Nephron (organoid): ENCODE measurements around the gene MUC5AC.

Experiments used
- H3K27ac Mint-ChIP-seq, 3 experiments: 2 replicates each; pipeline ENCODE4 v1.8.0; 2020; ENCODE audit warnings: mixed read lengths in 3 of 3, mild to moderate bottlenecking in 2 of 3, moderate library complexity in 1 of 3
- H3K27me3 Mint-ChIP-seq: 2 replicates; pipeline ENCODE4 v1.8.0; 2021; ENCODE audit warnings: low read depth, mild to moderate bottlenecking, moderate library complexity, mixed read lengths
- H3K36me3 Mint-ChIP-seq: 2 replicates; pipeline ENCODE4 v1.8.0; 2020; ENCODE audit warnings: low read depth, mixed read lengths
- H3K4me1 Mint-ChIP-seq: 2 replicates; pipeline ENCODE4 v1.8.0; 2020; ENCODE audit warnings: mixed read lengths
- H3K4me3 Mint-ChIP-seq, 3 experiments: 2 replicates each; pipeline ENCODE4 v1.8.0; 2020; ENCODE audit warnings: mild to moderate bottlenecking in 3 of 3, mixed read lengths in 3 of 3, moderate library complexity in 2 of 3
- H3K9me3 Mint-ChIP-seq: 2 replicates; pipeline ENCODE4 v1.8.0; 2020; ENCODE audit warnings: mixed read lengths
- TF ChIP-seq, protein P1 (sequence below), 3 experiments: fragments of 200-600 bp; sonication (generic); IDR thresholded peaks; one replicate each; pipeline ENCODE4 v1.5.0; 2021; ENCODE audit warnings: antibody characterized with exemption in 3 of 3; ENCODE audit not compliant: unreplicated experiment in 3 of 3

Gene MUC5AC

DNA sequence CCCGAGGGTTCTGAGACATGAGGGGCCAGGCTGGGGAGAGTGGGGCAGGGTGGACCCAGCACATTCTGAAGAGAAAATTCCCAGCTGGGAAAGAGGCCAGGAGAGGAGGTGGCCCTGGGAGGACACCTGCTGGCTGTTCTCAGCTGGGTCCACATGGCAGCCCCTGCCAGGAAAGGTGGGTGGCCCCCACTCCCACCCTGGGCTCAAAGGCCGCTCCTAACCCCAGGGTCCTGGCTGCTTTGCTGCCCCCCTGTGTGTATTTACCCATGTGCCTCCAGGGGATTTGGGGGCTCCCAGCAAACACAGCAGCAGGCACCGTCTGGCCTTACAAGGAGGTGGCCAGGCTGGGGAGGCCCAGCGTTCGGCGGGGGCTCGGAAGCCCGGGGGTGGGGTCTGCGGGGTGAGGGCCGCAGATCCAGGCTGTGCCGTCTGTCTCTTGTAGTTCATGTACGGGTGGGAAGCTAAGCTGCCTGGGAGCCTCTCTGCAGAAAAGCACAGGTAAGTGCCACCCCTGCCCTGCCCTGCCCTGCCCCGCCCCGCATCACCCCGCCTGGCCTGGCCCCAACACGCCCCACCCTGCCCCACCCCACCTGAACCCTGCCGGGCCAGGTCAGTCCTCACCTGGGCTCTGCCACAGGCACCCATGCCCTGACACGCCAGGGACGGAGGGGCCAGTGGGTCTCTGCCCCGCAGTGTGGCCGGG, 75.7 kb downstream of the MUC5AC start:
- no peaks in the 10 kb centered on the region for H3K4me1 Mint-ChIP-seq
- H3K27ac Mint-ChIP-seq: no peak overlapping the region
- H3K27me3 Mint-ChIP-seq: peaks cover 11% of the 10 kb centered on the region
- no peak overlapping the region for H3K4me3 Mint-ChIP-seq
- no peaks in the 10 kb centered on the region for H3K9me3 Mint-ChIP-seq
- TF ChIP-seq, protein P1, sequence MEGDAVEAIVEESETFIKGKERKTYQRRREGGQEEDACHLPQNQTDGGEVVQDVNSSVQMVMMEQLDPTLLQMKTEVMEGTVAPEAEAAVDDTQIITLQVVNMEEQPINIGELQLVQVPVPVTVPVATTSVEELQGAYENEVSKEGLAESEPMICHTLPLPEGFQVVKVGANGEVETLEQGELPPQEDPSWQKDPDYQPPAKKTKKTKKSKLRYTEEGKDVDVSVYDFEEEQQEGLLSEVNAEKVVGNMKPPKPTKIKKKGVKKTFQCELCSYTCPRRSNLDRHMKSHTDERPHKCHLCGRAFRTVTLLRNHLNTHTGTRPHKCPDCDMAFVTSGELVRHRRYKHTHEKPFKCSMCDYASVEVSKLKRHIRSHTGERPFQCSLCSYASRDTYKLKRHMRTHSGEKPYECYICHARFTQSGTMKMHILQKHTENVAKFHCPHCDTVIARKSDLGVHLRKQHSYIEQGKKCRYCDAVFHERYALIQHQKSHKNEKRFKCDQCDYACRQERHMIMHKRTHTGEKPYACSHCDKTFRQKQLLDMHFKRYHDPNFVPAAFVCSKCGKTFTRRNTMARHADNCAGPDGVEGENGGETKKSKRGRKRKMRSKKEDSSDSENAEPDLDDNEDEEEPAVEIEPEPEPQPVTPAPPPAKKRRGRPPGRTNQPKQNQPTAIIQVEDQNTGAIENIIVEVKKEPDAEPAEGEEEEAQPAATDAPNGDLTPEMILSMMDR (IDR thresholded peaks at IDR 0.05; ENCODE audit: unreplicated experiment in 3 of 3): no peak
- no peaks in the 10 kb centered on the region for H3K36me3 Mint-ChIP-seq

DNA sequence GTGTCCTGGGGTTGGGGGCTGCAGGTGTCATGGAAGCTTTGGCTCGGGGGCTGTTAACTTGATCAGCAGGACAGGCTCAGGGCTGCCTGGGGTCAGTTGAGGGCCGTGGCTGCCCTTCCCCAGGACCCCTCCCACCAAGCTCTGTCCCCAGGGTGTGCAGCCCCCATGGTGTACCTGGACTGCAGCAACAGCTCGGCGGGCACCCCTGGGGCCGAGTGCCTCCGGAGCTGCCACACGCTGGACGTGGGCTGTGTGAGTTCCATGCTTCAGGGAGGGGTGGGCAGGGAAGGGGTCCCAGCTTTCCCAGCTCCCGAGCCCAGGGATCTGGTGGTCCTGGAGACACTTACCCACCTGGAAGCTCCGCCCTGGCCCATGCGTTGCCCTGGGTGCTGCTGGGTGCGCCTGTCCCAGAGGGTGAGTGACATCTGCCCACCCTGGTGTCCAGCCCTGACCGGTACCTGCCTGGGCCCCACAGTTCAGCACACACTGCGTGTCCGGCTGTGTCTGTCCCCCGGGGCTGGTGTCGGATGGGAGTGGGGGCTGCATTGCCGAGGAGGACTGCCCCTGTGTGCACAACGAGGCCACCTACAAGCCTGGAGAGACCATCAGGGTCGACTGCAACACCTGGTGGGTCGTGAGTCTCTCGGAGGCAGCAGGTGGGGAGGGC, 76.4 kb downstream of the MUC5AC start:
- TF ChIP-seq, protein P1 (IDR thresholded peaks at IDR 0.05; ENCODE audit: unreplicated experiment in 3 of 3): no peak
- no peak overlapping the region for H3K4me3 Mint-ChIP-seq
- no peaks in the 10 kb centered on the region for H3K4me1 Mint-ChIP-seq
- no peaks in the 10 kb centered on the region for H3K9me3 Mint-ChIP-seq
- no peak overlapping the region for H3K27ac Mint-ChIP-seq
- H3K36me3 Mint-ChIP-seq: no peaks in the 10 kb centered on the region
- H3K27me3 Mint-ChIP-seq: peaks cover 13% of the 10 kb centered on the region

DNA sequence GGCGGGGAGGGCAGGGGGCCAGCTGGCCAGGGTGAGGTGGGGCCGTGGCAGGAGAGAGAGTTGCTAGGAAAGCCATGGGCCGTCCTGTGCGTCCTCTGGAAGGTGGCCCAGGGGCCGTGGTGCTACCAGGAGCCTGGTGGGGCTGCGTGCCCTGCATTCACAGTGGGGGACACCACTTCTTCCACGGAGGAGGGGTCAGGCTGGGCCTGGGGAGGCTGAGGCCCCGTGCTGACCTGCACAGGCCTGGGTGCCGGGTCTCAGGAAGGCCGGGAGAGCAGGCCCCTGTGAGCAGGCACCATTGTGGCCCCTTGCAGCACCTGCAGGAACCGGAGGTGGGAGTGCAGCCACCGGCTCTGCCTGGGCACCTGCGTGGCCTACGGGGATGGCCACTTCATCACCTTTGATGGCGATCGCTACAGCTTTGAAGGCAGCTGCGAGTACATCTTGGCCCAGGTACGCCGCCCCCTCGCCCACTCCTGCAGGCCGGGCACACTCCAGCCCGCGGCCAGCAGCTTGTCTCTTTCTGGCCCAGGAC, 77.1 kb downstream of the MUC5AC start:
- Mint-ChIP-seq H3K27me3 (peaks cover 13% of the 10 kb centered on the region), H3K4me1 (no peaks in the 10 kb centered on the region), H3K9me3 (no peaks in the 10 kb centered on the region), H3K4me3 (no peak overlapping the region), H3K36me3 (no peaks in the 10 kb centered on the region), H3K27ac (no peak overlapping the region)
- TF ChIP-seq, protein P1 (IDR thresholded peaks at IDR 0.05; ENCODE audit: unreplicated experiment in 3 of 3): no peak

DNA sequence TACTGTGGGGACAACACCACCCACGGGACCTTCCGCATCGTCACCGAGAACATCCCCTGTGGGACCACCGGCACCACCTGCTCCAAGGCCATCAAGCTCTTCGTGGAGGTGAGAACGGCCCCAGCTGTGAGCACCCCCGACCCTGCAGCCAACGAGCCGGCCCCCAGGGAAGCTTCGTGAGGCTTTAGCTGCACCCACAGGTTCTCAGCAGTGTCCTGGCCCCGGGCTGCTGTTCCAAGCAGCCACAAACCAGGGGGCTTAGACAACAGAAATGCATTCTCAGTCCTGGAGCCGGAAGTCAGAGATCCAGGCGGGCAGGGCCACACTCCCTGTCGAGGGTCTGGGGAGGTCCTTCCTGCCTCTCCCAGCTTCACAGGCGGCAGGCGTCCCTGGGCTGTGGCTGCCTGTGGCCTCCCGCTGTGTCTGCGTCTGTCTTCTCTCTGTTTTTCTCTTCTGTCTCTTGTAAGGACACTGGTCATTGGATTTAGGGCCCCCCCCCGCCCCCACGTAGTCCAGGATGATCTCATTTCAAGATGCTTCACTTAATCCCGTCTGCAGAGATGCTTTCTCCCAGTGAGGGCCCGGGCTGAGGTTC, 77.7 kb downstream of the MUC5AC start:
- no peak overlapping the region for H3K4me3 Mint-ChIP-seq
- H3K27ac Mint-ChIP-seq: no peak overlapping the region
- TF ChIP-seq, protein P1 (IDR thresholded peaks at IDR 0.05; ENCODE audit: unreplicated experiment in 3 of 3): no peak
- H3K36me3 Mint-ChIP-seq: no peaks in the 10 kb centered on the region
- H3K27me3 Mint-ChIP-seq: peaks cover 13% of the 10 kb centered on the region
- no peaks in the 10 kb centered on the region for H3K9me3 Mint-ChIP-seq
- no peaks in the 10 kb centered on the region for H3K4me1 Mint-ChIP-seq

DNA sequence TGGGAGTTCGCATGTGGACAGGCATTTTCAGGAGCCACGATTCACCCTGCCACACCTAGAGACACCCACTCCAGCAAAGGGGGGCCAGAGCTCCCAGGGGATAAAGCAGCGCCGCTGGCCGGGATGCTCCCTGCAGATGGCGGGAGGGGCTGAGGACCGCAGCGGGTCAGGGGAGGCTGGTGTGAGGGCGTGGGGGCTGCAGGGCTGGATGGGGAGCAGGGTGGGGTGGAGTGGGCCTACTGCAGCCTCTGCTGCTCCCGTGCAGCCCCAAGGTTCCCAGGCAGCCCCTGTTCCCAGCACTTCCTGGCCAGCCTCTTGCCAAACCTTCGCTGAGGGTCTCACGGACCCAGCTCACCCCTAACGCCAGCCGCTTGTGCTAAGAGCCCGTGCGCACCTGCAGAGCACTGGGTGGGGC, 78.2 kb downstream of the MUC5AC start:
- H3K4me3 Mint-ChIP-seq: no peak overlapping the region
- no peaks in the 10 kb centered on the region for H3K36me3 Mint-ChIP-seq
- peaks cover 13% of the 10 kb centered on the region for H3K27me3 Mint-ChIP-seq
- TF ChIP-seq, protein P1 (IDR thresholded peaks at IDR 0.05; ENCODE audit: unreplicated experiment in 3 of 3): no peak
- no peak overlapping the region for H3K27ac Mint-ChIP-seq
- no peaks in the 10 kb centered on the region for H3K4me1 Mint-ChIP-seq
- H3K9me3 Mint-ChIP-seq: no peaks in the 10 kb centered on the region
